Ovary (tissue), 3 donors: ENCODE data around the gene CCDC194.

Experiments
- CTCF ChIP-seq, 3 donors: fragments of 450-650 bp in 2 of 3; fragments of 200-600 bp in 1 of 3; IDR thresholded peaks; one replicate each; pipeline versions ENCODE4 v1.5.1 to v1.8.0; 2016 to 2022; ENCODE audit warnings: antibody characterized with exemption in 3 of 3, mild to moderate bottlenecking in 1 of 3
- EP300 ChIP-seq: sonication (generic); formaldehyde crosslinking; IDR thresholded peaks from one replicate; pipeline ENCODE4 v1.6.1; 2017; ENCODE audit warnings: antibody characterized with exemption
- donor health status: DM: no; HTN: no; CAD: no.

- no peak for TF ChIP-seq EP300
- no peak for TF ChIP-seq CTCF (IDR thresholded peaks at IDR 0.05)
Observed at GRCh38 chr19:17389288-17389687, 4.7 kb downstream of the CCDC194 start.
